ENCODE data around the gene LRP3. TPM values are rescaled to one million over a fixed set of nuclear protein-coding genes. Genes with fewer than 3 reads are reported as not detected.

LRP3 gene
- total and polyA plus RNA-seq, 2 donors (not counting 1 experiment from before 2014, with no cell fraction given) = 0.10 TPM; not detected in 1

- Mint-ChIP-seq H3K27me3 (peaks cover 13% of the 10 kb centered on the region), H3K4me3 (no peak overlapping the region), H3K9me3 (ENCODE audit: insufficient read depth) (no peaks in the 10 kb centered on the region), H3K27ac (no peak overlapping the region), H3K4me1 (peaks cover 2% of the 10 kb centered on the region)
- Histone ChIP-seq H3K9me3 (ENCODE audit: control extremely low read depth in 1 of 3, control insufficient read depth in 2 of 3, insufficient read depth in 1 of 3, low read length in 2 of 3) (peaks cover 0 to 12% (median 0%) of the 10 kb centered on the region in 3 donors), H3K4me2 (replicated peaks; ENCODE audit: low read depth, low read length, poor library complexity, severe bottlenecking) (no peak overlapping the region), H4K20me1 (ENCODE audit: control insufficient read depth, insufficient read depth, low read length, poor library complexity, severe bottlenecking) (no peaks in the 10 kb centered on the region), H3K4me3 (ENCODE audit: control extremely low read depth in 1 of 5, extremely low read depth in 1 of 5, insufficient read depth in 1 of 5, low read depth in 2 of 5, low read length in 4 of 5) (no peak overlapping the region), H3K36me3 (replicated peaks in 1 of 2; ENCODE audit: control extremely low read depth in 1 of 2, control insufficient read depth in 1 of 2, extremely low read depth in 1 of 2, insufficient read depth in 2 of 2, low read length in 1 of 2) (no peaks in the 10 kb centered on the region), H3K27ac (ENCODE audit: low read length in 2 of 2) (no peak overlapping the region), H3K9ac (ENCODE audit: low read length) (no peak overlapping the region), H3K79me2 (ENCODE audit: control insufficient read depth, insufficient read depth, low read length) (no peaks in the 10 kb centered on the region), H3K4me1 (ENCODE audit: control insufficient read depth in 2 of 2, insufficient read depth in 2 of 2, low read length in 2 of 2) (peaks cover 4% of the 10 kb centered on the region in 2 donors), H3K27me3 (replicated peaks in 1 of 4; ENCODE audit: control extremely low read depth in 1 of 4, control insufficient read depth in 3 of 4, insufficient read depth in 4 of 4, low read length in 3 of 4) (peaks cover 0 to 4% (median under 1%) of the 10 kb centered on the region in 4 experiments), H2AFZ (ENCODE audit: insufficient read depth, low read depth, low read length, poor library complexity, severe bottlenecking) (no peak overlapping the region)
- ATAC-seq (ENCODE audit: low read depth) (no peak), DNase-seq (no peak)
- TF ChIP-seq EZH2 (IDR thresholded peaks at IDR 0.05; ENCODE audit: borderline replicate concordance, insufficient read depth, low read depth, low read length, poor library complexity, severe bottlenecking) (no peak), CTCF (IDR thresholded peaks at IDR 0.05) (no peak)
- WGBS (ENCODE audit: insufficient coverage) = 93% methylated on average over 7 of the region's 7 CpGs
- ChIA-PET CTCF (interaction anchor here (1.8 kb wide), 1 partner anchor 20 kb away, joined by 6 read pairs; no protein-coding TSS in a partner anchor), POLR2A (no interaction called here)
- intact Hi-C loops (cut with micrococcal nuclease) = no loop called here
Observed at GRCh38 chr19:33255781-33256180, 61.7 kb downstream of the LRP3 start.

GRCh38 chr19:33256261-33256660 lies 62.1 kb downstream of the LRP3 start:
- Histone ChIP-seq H3K36me3 (replicated peaks in 1 of 2; ENCODE audit: control extremely low read depth in 1 of 2, control insufficient read depth in 1 of 2, extremely low read depth in 1 of 2, insufficient read depth in 2 of 2, low read length in 1 of 2) (no peaks in the 10 kb centered on the region), H3K4me3 (ENCODE audit: control extremely low read depth in 1 of 5, extremely low read depth in 1 of 5, insufficient read depth in 1 of 5, low read depth in 2 of 5, low read length in 4 of 5) (no peak overlapping the region), H3K79me2 (ENCODE audit: control insufficient read depth, insufficient read depth, low read length) (no peaks in the 10 kb centered on the region), H3K4me1 (ENCODE audit: control insufficient read depth in 2 of 2, insufficient read depth in 2 of 2, low read length in 2 of 2) (peaks cover 9% of the 10 kb centered on the region in 2 donors), H3K27ac (ENCODE audit: low read length in 2 of 2) (no peak overlapping the region), H3K4me2 (replicated peaks; ENCODE audit: low read depth, low read length, poor library complexity, severe bottlenecking) (no peak overlapping the region), H4K20me1 (ENCODE audit: control insufficient read depth, insufficient read depth, low read length, poor library complexity, severe bottlenecking) (no peaks in the 10 kb centered on the region), H3K27me3 (replicated peaks in 1 of 4; ENCODE audit: control extremely low read depth in 1 of 4, control insufficient read depth in 3 of 4, insufficient read depth in 4 of 4, low read length in 3 of 4) (peaks cover 0 to 9% (median 3%) of the 10 kb centered on the region in 4 experiments), H3K9ac (ENCODE audit: low read length) (no peak overlapping the region), H2AFZ (ENCODE audit: insufficient read depth, low read depth, low read length, poor library complexity, severe bottlenecking) (no peak overlapping the region), H3K9me3 (ENCODE audit: control extremely low read depth in 1 of 3, control insufficient read depth in 2 of 3, insufficient read depth in 1 of 3, low read length in 2 of 3) (peaks cover 0 to 12% (median 0%) of the 10 kb centered on the region in 3 donors)
- no peak for ATAC-seq (ENCODE audit: low read depth)
- Mint-ChIP-seq H3K4me1 (peaks cover 7% of the 10 kb centered on the region), H3K27ac (no peak overlapping the region), H3K9me3 (ENCODE audit: insufficient read depth) (no peaks in the 10 kb centered on the region), H3K27me3 (peaks cover 14% of the 10 kb centered on the region), H3K4me3 (no peak overlapping the region)
- no peak for DNase-seq
- intact Hi-C loops (cut with micrococcal nuclease) = no loop called here
- ChIA-PET CTCF (interaction anchor here (1.8 kb wide), 1 partner anchor 21 kb away, joined by 6 read pairs; no protein-coding TSS in a partner anchor), POLR2A (no interaction called here)
- TF ChIP-seq CTCF (IDR thresholded peaks at IDR 0.05) (no peak), EZH2 (IDR thresholded peaks at IDR 0.05; ENCODE audit: borderline replicate concordance, insufficient read depth, low read depth, low read length, poor library complexity, severe bottlenecking) (no peak)
- 82% methylated on average over 7 of the region's 7 CpGs for WGBS (ENCODE audit: insufficient coverage)

Measured in B cell (primary cell).